Spleen (tissue), 7 donors: ENCODE results near the gene CLPSL1.

ENCODE experiments used
- CTCF ChIP-seq, 11 experiments: fragments of 200-600 bp in 7 of 11; fragments of 450-650 bp in 4 of 11; sonication (generic) in 4 of 11; IDR thresholded peaks in 8 of 11; conservative IDR thresholded peaks in 3 of 11; 1 replicate in 7 of 11; 2 replicates in 4 of 11; pipeline versions ENCODE4 v1.4.0 to v1.8.0; 2016 to 2021; ENCODE audit warnings: antibody characterized with exemption in 11 of 11, inconsistent platforms in 4 of 11, mild to moderate bottlenecking in 1 of 11
- POLR2A ChIP-seq, 3 donors: fragments of 450-650 bp; IDR thresholded peaks; one replicate each; pipeline ENCODE4 v1.5.1; 2017; ENCODE audit warnings: antibody characterized with exemption in 3 of 3, mild to moderate bottlenecking in 1 of 3
- POLR2AphosphoS5 ChIP-seq, 3 donors: sonication (generic); formaldehyde crosslinking; IDR thresholded peaks; one replicate each; pipeline ENCODE4 v1.5.1; 2017; ENCODE audit warnings: antibody characterized with exemption in 3 of 3
- donor health status: DM: no; HTN: no; CAD: no; lungs with moderate emphysema.
- donor health status: DM: no; HTN: no; CAD: no.
- donor health status: DM: no; HTN: no; CAD: no.

- TF ChIP-seq POLR2A (IDR thresholded peaks at IDR 0.05) (no peak), CTCF (IDR thresholded peaks at IDR 0.05 in 8 of 11, conservative IDR thresholded peaks at IDR 0.05 in 3 of 11) (peak in 1 of 11 experiments; percentile 13), POLR2AphosphoS5 (IDR thresholded peaks at IDR 0.05) (no peak)
Measured at GRCh38 chr6:35757456-35758123, 23.2 kb upstream of the CLPSL1 start.
